Activated T-cell treated with anti-CD3 and anti-CD28 coated beads for 1 hour (primary cell): ENCODE results near the gene HCST.
"Not testable (repeated sequence)": the region's sequence is repeated elsewhere in the genome, so short reads cannot be mapped to it uniquely, and the experiment has no call there.

ENCODE experiments used
- DNase-seq: peaks from one replicate; pipeline ENCODE4 v3.0.0-alpha.2; 2020; ENCODE audit warnings: low read depth

Gene HCST

DNA sequence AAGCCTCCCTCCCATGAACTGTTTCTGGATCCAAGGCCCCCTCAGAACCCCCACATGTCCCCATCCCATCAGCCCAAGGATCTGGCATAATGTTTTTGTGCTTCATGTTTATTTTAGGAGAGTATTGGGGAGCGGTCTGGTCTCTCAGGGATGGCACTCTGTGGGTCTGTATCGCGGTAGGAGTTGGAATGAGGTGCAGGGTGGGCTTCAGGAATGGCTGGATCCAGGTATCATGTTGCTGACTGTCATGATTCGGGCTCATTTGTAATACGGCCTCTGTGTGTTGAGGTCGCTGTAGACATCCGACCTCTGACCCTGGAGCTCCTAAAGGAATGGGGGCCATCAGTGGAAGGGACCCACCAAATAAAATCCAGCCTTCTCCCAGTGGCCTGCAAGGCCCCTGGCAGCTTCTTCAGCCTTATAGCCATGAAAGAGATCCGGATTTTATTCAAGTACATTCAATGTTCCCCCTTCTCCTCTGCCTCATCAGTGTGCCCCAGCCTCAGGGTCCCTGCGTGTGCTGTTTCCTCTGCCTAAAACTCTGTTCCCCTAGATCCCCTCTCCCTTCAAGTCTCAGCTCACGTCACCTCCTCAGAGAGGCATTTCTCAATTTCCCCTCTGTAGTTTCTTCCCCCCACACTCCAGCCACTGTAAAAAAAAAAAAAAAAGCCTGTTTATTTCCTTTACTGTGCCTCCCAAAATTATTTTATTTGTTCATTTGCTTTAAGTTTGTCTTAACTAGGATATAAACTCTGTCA is 2.2 kb downstream of the HCST start:
- DNase-seq = no peak

DNA sequence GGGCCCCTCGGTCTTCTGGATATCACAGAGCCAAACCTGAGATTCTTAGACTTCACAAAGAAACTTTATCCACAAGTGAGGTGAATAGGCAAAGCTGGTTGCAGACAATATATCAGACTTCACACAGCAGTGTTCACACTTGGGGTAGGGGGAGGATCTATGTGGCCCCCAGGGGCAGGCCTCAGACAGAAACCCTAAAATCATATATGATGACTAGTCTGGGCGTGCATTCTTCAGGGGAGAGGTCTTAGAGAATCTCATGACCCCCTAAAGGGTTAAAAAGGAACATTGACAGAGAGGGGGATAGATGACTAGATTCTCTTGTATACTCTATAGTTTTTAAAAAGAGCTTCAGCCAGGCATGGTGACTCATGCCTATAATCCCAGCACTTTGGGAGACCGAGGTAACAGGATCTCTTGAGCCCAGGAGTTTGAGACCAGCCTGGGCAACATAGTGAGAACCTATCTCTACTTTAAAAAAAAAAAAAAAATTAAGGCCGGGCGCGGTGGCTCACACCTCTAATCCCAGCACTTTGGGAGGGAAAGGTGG is 2.9 kb downstream of the HCST start:
- no peak for DNase-seq

DNA sequence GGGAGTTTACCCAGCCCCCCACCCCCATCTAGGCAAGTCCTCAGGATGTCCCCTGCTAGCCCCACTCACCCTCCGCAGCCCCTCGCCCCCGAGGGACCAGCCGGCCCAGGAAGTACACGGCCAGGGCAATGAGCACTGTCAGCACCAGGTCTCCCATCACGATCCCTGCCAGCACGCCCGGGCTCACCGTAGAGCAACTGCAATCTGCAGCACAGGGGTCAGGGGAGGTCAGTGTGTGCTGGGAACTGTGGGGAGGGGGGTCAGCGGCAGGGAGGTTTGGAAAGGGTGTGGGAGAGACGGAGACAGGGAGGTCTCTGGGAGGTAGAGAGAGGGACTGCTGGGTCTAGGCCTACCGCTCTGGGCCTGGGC is 5.0 kb downstream of the HCST start:
- DNase-seq = no peak

DNA sequence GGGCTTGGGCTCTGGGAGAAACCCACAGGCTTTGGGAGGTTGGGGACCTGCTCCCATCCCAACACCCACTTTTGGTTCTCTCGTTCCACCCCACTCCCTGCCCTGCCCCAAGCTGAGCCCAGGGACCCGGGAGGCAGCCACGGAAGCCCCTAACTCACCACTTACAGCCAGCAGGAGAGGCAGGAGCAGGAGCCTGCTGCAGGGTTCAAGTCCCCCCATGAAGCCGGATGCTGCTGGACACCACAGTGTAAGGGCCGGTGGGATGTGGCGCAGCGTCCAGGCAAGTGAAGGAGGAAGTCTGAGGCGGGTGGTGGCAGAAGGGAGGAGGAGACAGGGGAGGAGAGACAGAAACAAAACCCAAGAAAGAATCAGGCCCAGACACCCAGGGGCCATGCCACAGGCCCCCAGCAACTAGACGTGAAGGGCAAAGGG is 5.7 kb downstream of the HCST start, which contains the start of gene TYROBP:
TSS of gene TYROBP (minus strand) at position 286 of the 432 bp plus-strand sequence. CDS start at position 219, 67 bp downstream.
- no peak for DNase-seq

DNA sequence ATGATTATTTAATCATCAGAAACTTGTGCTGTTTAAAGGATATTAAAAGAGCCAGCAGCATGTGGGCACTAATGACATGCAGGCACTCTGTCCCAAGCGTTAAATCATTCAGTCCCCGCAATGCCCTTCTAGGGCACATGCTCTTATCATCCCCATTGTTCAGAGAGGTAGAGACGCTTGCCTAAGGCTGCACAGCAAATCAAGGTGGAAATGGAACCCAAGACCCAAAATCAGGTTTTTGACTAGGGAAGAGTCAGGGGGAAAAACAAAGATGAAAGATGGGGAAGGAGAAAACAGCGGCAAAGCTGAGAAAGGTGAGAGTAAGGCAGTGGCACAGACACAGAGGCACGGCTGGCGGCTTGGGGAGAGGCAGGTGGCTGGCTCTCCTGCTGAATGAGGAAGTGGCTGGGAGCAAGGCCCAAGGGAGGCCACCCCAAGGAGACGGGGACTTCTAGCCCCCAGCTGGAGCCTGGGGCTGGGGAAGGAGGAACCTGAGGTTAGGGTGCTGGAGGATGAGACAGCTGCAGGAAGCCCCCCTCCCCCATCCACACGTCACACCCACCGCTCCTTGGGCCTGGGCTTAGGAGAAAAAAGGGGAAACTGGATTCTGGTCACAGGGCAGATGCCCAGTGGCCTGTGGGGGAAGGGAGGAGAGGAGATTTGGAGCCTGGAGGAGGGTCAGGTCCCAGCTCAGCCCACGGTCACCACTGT is 6.8 kb downstream of the HCST start:
- no peak for DNase-seq

DNA sequence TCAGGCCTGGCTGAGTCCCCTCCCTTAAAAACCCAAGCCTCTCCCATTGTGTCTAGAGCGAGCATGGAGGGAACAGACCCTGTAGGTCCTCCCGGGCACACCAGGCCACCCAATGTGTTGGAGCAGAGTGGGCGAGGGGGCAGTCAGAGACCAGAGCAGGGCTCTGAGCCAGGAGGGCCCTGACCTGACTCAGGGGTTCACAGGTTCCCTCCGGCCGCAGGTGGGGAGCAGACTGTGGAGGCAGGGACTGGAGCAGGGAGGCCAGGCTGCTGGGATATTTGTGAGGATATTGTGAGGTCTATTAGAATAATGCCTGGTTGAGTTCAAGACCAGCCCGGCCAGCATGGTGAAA is 7.3 kb downstream of the HCST start:
- no peak for DNase-seq

DNA sequence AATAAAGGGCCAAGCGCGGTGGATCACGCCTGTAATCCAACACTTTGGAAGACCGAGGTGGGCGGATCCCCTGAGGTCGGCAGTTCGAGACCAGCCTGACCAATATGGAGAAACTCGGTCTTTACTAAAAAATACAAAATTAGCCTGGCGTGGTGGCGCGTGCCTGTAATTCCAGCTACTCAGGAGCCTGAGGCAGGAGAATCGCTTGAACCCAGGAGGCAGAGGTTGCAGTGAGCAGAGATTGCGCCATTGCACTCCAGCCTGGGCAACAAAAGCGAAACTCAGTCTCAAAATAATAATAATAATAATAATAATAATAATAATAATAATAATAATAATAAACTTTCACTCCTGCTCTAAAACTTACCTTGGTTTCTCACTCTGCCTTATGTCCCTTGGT is 8.0 kb downstream of the HCST start:
- DNase-seq = not testable (repeated sequence)

DNA sequence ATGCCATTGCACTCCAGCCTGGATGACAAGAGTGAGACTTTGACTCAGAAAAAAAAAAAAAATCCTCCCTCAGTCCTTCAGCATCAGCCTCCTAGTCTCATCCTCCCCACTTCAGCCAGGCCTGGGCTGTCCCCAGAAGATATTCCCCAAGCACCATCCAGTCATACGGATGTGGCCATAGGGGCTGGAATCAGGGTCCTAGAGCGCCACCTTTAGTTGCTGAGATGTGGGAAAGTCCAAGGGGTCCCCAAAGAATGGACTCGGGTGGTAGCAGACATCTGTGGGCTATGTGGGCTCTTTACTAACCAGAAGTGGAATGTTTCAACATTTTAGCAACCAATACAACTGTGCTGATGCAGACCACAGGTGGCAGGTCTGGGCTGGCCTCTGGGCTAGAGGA is 8.8 kb downstream of the HCST start:
- no peak for DNase-seq

DNA sequence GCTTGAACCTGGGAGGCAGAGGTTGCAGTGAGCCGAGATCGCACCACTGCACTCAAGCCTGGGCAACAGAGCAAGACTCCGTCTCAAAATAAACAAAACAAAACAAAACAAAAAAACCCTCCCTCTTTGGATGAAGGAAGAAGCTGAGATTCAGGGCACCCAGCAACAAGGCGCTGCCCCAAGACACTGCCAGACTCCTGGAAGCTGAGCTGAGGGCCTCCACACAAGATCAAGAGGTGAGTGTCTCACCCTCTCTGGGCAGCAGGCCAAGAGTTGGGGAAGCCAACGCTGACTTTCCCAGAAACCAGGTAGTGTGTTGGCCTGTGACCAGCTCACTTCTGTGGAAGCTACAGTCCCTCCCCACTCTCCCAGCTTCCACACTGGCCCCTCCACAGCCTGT is 9.5 kb downstream of the HCST start:
- DNase-seq = no peak

DNA sequence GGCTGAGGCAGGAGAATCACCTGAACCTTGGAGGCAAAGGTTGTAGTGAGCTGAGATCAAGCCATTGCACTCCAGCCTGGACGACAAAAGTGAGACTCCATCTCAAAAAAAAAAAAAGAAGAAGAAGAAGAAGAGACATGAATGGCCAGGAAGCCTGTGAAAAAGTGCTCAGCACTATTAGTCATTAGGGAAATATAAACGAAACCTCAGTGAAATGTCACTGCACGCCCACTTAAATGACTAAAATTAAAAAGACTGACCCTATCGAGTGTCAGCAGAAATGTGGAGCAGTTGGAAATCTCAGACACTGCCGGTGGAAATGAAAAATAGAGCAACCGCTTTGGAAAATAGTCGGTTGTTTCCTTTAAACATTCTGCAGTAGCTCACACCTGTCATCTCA is 11.3 kb downstream of the HCST start:
- no peak for DNase-seq

DNA sequence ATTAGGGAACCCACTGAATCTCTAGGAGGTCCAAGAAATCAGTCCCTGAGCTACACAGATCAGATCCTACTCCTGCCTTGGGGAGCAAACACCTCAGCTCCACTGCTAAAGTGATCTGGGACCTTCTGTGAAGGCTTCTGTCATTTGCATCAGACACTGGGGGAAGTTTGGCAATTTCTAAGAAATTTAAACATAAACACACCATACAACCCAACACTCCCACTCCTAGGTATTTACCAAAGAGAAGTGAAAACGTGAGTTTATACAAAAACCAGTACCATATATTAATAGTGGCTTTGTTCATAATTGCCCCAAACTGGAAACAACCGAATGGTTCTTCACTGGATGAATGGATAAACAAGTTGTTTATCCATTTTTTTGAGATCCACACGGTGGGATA is 13.1 kb downstream of the HCST start:
- no peak for DNase-seq

DNA sequence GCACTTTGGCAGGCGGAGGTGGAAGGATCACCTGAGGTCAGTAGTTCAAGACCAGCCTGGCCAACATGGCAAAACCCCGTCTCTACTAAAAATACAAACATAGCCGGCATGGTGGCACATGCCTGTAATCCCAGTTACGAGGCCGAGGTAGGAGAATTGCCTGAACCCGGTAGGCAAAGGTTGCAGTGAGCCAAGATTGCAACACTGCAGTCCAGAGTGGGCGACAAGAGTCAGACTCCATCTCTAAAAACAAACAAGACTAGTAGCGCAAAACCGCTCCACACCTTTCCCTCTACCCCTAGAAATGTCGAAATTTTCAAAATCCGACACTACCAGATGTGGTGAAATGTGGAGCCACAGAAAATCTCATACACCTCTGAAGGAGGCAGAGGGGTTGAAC is 17.0 kb downstream of the HCST start:
- no peak for DNase-seq

DNA sequence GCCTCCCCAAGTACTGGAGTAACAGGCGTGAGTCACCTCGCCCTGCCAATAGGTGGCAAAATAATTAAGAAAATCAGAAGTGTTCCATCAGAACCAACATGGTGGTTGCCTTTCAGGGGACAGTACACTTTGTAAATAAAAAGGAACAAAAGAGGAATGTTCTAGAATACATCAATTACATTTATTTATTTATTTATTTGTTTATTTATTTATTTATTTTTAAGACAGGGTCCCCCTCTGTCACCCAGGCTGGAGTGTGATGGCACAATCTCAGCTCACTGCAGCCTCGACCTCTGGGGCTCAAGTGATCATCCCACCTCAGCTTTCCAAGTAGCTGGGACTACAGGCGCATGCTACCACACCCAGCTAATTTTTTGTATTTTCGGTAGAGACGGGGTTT is 18.7 kb downstream of the HCST start:
- no peak for DNase-seq

DNA sequence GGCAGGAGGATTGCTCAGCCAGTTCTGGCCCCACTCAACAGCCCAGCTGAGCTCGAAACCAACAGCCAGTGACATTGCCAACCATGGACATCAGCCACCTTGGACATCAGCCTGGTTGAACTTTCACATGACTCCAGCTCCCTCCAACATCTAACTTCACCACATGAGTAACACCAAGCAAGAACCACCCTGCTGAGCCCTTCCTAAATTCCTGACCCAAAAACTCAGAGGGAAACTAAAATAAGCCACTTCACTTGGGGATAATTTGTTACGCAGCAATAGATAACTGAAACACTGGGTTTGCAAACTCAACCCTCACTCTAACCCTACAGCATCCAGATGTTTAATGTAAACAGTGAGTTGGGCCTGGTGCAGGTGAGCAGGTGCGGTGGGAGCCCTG is 23.2 kb downstream of the HCST start:
- no peak for DNase-seq

DNA sequence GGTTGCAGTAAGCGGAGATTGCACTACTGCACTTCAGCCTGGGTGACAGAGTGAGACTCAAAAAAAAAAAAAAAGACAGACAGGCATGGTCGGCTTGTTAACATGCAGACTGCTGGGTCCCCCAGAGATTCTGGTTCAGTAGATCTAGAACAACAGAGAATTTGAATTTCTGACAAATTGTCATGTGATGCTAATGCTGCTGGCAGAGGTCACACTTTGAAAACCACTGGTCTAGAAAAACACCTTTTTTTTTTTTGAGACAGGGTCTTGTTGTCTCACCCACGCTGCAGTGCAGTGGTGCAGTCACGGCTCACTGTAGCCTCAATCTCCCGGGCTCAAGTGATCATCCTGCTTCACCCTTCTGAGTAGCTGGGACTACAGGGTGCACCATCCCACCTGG is 26.2 kb downstream of the HCST start:
- DNase-seq = no peak

DNA sequence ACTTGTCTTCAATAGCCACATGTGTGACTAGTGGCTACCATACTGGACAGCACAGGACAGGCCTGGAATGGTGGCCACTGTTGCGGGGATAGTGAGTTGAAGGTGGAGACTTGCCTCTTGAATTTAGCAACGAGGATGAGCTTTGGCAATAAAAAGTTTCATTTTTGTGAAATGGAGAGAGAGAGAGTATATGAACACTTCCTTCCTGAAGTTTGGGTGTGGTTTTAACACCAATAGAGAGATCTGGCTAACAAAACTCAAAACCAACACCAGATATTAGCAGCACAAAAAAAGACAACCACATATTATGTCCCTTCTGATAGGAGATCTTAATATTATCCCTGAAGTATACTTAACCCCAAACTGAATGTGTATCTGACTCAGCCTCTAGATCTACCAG is 27.5 kb downstream of the HCST start:
- DNase-seq = no peak

DNA sequence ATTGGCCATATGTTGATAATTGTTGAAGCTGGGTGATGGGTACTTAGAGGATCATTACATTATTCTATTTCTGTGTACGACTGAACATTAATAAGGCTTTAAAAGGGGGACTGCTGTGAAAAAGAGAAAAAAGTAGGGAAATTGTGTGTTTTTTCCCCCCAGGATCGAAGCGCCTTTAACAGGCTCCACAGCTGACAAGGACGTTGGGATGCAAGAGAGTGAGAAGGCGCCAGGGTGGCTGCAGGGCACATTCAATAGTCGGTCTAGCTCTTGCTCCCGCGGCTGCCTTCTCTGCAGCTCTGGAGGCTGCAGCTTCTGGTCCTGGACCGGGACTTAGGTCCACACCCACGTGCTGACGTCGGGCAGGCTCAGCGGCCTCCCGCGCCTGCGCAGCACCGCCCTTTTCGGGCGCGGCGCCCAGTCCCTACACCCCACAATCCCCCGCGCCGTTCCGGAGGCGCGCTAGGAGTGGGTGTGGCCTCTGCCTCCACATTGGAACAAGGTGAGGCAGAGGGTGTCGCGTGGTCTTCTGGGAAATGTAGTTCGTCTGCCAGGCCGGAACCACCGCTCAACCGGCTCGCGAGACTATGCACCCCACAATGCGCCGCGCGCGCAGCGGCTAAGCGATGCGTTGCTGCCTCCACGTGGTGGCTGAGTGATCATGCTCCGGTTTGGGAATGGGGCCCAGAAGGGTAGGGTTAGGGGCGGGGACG is 29.0 kb downstream of the HCST start:
- DNase-seq = peak; percentile 97

DNA sequence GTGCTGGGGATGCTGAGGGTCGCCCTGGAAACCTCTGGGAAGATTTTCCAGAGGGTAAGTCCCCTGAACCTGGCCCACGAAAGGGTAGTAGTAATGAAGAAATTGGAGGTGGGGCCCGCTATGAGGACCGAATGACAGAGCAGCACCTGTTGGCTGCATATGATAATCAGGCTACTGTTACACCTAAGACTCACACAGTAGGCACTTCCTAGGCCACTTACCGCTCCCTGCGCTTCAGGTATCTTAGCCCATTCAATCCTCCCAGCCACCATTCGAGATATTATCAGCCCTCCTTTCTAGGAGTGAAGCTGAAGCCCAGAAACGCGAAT is 29.5 kb downstream of the HCST start:
- no peak for DNase-seq

DNA sequence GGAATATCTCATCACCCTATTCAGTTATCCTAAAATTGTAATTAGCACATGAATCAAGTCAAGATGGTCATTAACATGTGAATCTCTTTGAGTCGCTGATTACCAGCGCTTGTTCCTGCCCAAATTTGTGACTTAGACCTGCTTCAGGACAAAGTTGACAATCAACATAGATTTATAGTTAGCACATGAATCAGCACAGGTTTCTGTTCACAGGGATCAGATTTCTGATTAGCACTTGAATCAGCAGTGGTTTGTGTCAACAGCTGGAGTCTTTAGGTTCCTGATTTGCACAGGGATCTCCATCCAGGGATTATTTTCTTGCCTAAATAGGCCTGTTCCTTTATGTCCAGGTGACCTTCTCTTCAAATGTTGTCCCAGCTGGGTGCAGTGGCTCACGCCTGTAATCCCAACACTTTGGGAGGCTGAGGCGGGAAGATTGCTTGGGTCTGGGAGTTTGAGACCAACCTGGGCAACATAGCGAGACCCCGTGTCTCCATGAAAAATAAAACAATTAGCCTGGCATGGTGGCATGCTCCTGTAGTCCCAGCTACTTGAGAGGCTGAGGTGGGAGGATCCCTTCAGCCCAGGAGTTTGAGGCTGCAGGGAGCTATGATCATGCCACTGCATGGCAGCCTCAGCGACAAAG is 30.1 kb downstream of the HCST start:
- DNase-seq = no peak

DNA sequence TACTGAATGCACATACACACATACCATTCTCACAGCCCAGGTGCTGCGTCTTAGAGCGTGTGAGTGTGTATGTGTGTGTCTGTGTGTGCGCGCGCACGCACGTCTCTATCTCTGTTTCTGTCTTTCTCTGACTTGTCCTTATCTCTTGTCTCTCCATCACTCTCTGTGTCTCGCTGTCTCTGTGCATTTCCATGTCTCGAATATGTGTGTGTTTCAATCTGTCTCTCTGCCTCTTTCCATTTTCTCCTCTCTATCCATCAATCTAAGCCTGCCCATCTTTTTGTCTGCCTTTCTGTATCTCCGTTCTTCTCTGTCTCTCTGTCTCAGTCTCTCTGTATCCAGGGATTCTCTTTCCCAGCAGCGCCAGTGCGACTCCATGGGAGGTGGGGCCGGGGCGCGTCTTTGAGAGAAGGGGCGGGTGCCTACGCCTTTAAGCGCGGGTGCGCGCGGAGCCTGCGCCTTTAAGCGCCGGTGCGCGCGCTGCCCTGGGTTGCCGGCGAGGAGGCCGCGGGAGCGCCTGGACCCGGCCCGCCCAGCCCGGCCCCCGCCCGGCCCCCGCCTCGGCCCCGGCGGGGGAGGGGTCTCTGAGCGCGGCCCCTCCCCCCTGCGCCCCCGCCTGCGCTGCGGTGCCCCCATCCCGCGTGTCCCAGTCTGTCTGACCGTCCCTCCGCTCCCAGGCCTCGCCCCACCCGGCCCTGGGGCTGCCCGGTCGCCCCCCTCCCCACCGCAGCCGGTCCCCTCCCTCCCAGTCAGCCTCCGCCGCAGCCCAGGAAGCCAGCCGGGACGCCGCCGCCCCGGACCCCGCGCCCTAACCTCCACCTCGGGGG is 33.8 kb downstream of the HCST start, which contains the start of gene LRFN3:
TSS of gene LRFN3 (plus strand) at position 464 of the 827 bp plus-strand sequence. CDS start 3,052 bp downstream, outside the sequence.
- DNase-seq = peak; percentile 40

DNA sequence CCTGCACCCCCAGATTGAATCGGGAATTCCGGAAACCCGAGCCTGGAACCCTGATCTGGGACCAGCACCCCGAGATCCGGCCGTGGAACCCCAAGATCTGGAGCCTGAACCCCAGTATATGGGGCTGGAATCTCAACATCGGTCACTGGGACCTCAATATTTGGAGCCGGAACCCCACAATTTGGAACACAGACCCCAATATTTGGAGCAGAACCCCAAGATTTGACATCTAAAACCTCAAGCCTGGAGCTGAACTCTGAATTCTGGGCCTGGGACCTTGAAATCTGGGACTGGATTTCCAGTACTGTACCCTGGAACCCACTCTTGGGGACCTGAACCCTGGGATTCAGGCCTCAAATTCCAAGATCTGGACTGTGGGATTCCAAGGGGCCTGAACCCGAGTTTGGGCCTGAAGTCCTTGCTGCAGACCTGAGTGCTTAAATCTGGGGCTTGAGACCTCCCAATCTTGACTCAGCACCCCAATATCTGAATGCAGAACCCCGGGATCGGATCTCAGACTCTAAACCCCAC is 34.5 kb downstream of the HCST start:
- DNase-seq = no peak
